Stimulated activated CD4-positive, alpha-beta T cell treated with anti-CD3 and anti-CD28 coated beads, TNF-alpha, amount 100 ng/mL, for 48 hours (primary cell): ENCODE results near the gene NEDD8.

Source experiments
- DNase-seq, 3 donors: peaks; one replicate each; pipeline ENCODE4 v3.0.0-alpha.2; 2020; ENCODE audit warnings: low read depth in 3 of 3

Gene NEDD8

GRCh38 chr14:24263848-24264247 is 31.7 kb upstream of the NEDD8 start:
- no peak for DNase-seq

DNA sequence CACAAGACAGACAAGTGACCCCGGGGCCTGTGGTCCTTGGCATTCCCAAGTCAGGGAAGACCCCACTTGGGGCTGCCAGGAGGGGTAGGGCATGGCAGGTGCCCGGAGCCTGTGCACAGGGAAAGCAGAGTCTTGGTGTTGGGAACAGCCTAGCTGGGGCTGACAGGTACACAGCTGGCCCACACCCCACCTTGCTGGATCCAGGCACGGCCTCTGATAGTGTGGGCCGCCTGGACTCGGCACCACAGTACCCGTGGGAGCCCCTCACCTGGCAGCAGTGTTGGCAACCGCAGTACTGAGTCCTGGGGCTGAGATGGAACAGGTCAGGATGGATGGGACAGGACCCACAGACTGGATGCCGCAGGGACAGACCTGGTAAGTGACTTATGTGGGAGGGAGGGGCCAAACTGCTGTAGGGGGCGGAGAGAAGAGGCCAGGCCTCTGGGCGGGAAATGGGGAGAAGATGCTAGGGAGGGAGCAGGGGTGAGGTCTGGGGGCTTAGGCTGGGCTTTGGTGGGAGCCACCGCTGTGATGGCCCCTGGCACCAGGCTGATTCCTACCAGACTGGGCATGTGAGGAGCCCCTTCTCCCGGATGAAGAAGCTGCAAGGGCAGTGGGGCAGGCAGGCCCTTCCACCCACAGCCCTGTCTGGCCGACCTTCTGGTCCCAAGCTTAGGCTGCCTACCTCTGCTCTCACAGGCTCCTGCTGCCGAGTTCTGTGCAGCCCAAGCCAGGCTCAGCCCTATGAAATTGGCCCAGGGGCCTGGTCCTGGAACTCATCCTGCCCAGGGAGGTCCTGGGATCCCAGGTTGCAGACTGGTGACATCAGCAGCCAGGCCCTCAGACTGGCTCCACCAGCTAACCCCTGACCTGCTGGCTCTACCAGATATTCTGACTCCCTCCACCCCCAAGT is 30.9 kb upstream of the NEDD8 start, which contains the start of gene TGM1:
Gene TGM1, minus strand, starts transcription at position 357 of the 913 bp plus-strand sequence. CDS start 825 bp downstream, outside the sequence.
- no peak for DNase-seq

DNA sequence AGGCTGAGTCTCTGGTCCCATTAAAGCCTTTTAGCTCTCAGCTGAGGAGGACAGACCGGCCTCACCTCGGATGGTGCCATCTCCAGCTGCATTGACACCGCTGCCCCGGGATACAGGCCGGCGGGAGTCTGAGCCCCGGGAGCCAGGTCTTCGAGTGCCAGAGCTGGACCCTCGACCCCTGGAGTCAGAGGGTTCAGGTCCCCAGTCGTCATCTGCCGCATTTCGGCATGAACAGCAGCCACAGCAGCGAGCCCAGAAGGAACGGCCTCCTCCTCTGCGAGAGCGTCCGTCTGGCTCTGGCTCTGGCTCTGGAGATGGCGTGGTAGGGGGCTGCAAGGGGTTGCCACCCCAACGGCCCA is 29.8 kb upstream of the NEDD8 start:
- DNase-seq = no peak

GRCh38 chr14:24261256-24261968 is 29.2 kb upstream of the NEDD8 start:
- DNase-seq = no peak

DNA sequence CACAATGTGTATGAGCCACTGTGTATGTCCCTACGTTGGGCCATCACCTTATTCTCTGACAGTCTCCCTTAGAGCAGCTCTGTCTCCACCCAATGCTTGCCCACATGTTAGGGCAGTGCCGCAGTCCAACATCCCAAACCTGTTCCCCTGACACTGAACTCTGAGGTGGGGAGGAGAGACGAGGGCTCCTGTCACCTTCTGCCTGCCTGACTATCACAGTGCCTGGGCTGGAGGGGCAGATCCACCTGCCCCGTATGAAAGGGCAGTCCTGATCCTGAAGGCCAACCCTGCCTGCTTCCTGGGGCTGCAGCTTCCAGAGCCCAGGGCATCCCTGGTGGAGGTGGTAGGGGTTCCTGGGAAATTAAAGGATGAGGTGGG is 28.6 kb upstream of the NEDD8 start:
- DNase-seq = no peak

DNA sequence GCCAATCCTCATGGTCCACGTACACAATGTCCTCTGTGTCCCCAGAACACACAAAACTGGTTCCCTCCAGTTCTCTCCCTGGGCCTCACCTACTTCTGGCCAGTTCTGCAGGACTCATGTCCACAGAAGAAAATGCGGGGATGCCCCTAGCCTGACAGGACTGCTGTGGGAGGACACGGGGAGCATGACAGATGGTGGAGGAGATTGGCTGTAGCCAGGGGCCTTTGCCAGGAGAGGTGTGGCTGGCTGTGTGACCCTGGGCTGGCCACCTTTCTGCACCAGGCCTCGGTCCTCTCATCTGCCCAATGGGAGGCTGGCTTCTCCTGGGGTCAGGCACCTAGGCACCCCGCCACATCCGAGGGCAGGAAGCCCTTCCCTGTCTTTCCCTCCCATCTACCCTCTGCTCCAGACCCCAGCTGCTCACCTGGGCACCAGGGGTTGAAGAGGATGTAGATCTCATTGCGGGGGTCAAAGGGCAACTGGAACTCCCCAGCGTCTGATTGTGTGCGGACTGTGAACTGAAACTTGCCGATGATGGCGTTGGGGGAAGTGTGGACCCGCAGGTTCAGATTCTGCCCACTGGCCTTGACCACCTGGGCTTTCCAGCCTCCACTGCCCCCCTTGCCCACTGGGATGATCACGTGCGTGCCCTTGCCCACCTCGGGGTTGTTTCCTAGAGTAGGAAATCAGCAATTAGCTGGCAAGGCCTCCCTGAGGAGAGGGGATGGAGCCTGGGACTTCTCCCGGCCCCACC is 28.0 kb upstream of the NEDD8 start:
- no peak for DNase-seq

- no peak for DNase-seq
Measured at GRCh38 chr14:24259282-24260025, 27.3 kb upstream of the NEDD8 start.

GRCh38 chr14:24258548-24259265 is 26.5 kb upstream of the NEDD8 start:
- no peak for DNase-seq

GRCh38 chr14:24258119-24258518 is 26.0 kb upstream of the NEDD8 start:
- no peak for DNase-seq

DNA sequence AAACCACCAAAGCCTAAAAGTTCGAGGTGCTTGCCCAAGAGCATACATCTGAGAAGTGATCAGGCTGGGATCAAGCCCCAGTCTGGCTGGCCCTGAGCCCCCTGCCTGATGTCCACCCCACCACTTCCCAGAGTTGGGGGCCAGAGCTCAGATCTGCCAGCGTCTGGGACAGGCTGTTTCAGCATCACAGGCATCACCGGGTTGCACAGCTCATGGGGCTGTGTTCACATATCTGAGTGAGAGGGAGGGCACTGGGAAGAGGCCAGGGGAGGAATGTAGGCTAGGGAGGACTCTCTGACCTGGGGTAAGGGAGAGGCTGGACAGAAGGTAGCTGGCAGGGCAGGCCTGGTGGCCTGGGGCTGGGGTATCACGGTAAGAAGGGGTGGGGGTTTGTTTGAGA is 24.8 kb upstream of the NEDD8 start:
- DNase-seq = no peak

- DNase-seq = no peak
Measured at GRCh38 chr14:24255931-24256711, 24.0 kb upstream of the NEDD8 start.

- DNase-seq = no peak
Measured at GRCh38 chr14:24255438-24255837, 23.3 kb upstream of the NEDD8 start.

DNA sequence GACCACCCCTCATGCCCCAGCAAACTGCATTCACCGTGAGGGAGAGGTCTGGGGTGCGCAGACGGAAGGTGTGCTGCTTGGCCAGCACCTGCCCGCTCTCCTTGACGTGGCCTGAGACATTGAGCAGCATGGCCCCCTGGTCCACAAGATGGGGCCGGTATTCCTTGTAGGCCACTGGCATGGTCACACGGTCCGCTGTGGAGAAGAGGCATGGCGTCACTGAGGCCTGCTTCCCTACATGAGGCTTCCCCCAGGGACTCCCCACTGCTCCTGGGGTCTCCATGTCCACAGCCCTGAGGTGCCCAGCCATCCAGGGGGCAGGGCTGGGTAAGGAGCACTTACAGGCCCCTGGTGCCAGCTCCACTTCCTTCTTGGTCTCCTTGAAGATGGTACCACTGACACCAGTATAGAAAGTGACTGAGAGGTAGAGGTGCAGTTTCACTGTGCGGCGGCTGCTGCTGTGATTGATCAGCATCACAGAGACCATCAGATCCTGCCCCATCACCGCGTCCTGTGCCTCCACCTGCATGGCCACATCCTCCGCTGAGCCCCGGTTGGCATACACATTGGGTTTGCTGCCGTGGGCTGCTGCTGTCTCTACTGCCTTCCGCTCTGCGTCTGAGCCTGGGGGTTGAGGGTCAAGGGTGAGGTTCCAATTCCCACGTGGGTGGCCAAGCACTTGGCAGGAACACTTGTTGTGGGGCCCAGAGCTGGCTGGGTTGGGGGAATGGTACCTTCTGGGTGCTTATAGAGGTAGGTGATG is 22.6 kb upstream of the NEDD8 start:
- no peak for DNase-seq

DNA sequence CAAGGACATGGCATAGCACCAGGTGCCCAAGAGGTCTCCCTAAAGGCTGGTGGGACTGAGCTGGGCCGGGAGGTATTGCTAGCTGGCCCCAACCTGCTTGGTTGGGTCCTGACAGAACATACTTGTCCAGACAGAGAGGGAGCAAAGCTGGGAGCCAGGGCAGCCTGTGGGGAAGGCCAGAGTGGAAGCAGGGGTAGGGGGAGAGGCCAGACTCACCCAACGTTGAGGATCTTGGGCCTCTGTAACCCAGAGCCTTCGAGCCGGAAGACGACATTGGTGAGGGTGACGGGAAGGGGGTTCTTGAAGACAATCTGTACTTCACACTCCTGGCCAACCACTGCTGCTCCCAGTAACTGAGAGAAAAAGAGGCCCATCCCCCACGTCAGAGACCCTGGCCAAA is 21.8 kb upstream of the NEDD8 start:
- no peak for DNase-seq

DNA sequence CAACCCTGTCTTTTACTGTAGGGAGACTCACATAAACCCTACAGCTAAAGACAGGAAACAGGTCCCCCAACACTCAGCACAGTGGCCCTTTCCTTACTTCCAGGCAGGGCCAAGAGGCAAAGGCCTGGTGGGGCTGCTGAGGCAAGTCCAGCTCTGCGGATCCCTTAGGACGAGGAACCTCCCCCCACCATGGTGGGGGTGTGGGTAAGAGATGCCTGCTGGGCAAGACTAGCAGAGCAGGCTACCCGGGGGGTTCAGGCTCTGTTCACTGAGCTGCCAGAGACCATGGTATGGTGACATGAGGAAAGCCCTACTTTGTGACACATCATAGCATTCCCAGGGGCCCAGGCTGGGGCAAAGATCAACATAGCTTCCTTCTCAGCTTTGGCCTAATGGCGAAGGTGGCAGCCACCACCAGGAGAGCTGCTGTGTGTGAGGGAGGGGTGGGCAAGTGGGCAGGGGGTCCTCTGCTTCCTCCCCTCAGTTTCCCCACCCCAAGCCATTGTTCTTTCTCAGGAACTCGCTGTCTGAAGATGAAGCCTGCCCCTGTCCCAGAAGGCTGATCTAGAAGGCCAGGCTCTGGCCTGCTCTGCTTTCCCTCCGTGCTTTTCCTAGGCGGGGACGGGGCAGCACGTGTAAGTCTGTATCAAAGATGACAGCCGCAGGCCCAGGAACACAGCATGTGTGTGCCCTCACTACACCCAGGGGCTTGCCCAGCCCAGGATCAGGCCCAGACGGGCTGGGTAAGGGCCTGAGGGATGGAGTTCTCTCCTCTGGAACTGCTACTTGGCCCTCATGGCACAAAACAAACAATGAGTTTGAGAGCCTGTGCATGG is 20.3 kb upstream of the NEDD8 start:
- no peak for DNase-seq

DNA sequence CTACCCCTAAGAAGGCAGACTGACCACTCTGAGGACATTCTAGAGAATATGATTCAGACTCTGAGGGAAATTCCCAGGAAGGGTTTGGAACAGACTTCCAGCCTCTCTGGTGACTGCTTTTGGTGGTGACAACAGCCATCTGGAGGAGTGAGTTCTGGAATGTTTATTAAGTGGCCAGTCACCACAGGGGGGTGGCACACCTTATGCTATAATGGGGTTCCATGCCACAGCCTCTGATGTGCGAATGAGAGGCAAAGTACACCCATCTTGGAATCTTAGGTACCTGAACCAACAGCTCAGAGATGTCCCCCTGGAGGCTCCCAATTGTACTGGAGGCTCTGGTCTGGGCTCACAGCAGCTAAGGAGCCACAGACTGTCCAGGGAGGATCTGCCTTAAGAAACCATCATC is 19.7 kb upstream of the NEDD8 start:
- DNase-seq = no peak

DNA sequence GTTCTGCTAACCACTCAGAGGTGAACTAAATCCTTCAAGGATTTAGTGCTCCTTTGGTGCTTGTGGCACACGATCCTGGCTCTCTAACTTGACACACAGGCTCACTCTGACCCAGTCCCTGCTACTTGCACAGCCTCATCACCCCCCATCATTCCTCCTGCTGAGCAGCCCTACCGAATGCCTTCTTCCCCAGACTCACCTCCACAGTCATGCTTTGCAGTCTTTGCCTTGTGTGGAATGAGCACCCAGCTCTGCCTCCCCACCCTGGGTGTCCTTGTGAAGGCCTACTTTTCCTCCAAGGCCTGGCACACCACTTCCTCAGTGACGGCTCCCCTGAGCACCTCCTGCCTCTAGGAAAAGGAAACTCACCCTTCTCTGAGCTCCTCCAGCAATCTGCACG is 18.2 kb upstream of the NEDD8 start:
- no peak for DNase-seq

DNA sequence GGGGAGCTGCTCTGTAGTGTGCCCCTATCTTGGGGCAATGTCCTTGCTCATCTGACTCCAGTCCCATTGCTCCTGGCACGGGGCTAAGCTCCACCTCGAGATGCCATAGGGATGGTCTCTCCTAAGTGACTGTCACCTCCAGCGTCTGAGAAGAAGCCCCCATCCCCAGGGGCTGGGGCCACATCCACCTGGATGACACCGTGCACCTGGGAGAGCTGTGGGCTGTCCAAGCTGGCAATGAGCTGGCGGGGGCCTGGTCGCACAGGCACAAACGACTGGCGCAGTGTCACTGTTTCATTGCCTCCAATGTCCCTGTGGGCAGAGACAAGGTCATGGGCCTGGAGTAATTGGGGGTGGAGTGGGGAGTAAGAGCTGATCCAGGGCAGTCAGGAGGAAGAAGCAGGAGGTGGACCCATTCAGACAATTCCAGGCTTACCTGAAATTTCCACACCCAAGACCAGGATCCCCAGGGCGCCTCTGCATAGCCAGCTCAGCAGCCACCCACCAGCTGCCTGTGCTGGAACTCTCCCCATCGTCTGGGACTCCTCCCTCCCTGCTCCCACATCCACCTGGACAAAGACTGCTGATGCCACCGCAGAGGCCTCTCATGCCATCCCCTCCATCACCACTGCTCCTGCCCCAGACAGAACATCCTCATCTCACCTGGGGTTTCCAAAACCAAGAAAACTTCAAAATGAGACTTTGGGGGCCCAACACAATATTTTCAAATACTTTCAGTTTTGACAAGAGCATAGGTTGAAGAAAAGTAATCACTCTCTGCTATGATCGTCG is 17.3 kb upstream of the NEDD8 start:
- no peak for DNase-seq
